HFFc6 (cell line): ENCODE data around the gene PTPRR. TPM values are rescaled to one million over a fixed set of nuclear protein-coding genes. Genes with fewer than 3 reads are reported as not detected.

Experiments used
- DNase-seq: peaks from one replicate; pipeline ENCODE4 v3.0.0-alpha.2; 2018
- H3K27ac Mint-ChIP-seq: 2 replicates; pipeline ENCODE4 v1.8.0; 2020; ENCODE audit warnings: mild to moderate bottlenecking, mixed read lengths
- H3K27me3 Mint-ChIP-seq: 2 replicates; pipeline ENCODE4 v1.8.0; 2021; ENCODE audit warnings: mild to moderate bottlenecking, moderate library complexity, mixed read lengths; ENCODE audit not compliant: insufficient read depth
- H3K36me3 Mint-ChIP-seq: 2 replicates; pipeline ENCODE4 v1.8.0; 2021; ENCODE audit warnings: low read depth, mixed read lengths
- H3K4me1 Mint-ChIP-seq: 2 replicates; pipeline ENCODE4 v1.8.0; 2020; ENCODE audit warnings: low read depth, mixed read lengths
- H3K4me3 Mint-ChIP-seq: 2 replicates; pipeline ENCODE4 v1.8.0; 2020; ENCODE audit warnings: mild to moderate bottlenecking, moderate library complexity, mixed read lengths
- H3K9me3 Mint-ChIP-seq: 2 replicates; pipeline ENCODE4 v1.8.0; 2020; ENCODE audit warnings: mild to moderate bottlenecking, mixed read lengths
- total RNA-seq, 6 experiments: library from RNA; stranded (reverse); fragmentation: NEBNext Ultra II Directional; extraction: Animal tissue kit (Norgen Biotek cat#: 25700); gene quantifications; 2 replicates in 1 of 6; 3 replicates in 5 of 6; pipeline ENCODE4 v1.2.3, GENCODE V29; 2021
- TF ChIP-seq, protein P1 (sequence below): fragments of 200-600 bp; sonication (generic); IDR thresholded peaks from 2 replicates; pipeline ENCODE4 v1.5.0; 2021; ENCODE audit warnings: antibody characterized with exemption, mild to moderate bottlenecking

Gene PTPRR
- total RNA-seq, 6 experiments from 2014 or later: 0.40 to 1.1 (median 0.48) TPM

DNA sequence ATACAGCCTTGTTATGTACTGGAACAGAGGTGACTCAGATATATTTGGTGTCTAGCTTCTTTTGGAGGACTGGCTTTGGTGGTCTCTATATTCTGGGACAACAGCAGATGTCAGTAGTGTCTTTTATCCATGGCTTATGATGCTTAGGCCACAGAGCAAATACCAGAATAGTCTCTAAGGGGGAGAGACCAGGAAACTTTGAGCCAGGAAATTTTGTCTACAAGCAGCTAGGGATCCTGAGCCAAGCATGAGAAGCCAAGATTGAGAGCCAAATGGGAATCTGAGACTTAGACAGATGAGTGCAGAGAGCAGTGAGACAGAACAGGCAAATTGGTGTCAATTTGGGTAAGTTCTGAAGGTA, 28.4 kb upstream of the PTPRR start:
- Mint-ChIP-seq H3K4me1 (no peaks in the 10 kb centered on the region), H3K9me3 (peaks cover 12% of the 10 kb centered on the region), H3K4me3 (no peak overlapping the region)

DNA sequence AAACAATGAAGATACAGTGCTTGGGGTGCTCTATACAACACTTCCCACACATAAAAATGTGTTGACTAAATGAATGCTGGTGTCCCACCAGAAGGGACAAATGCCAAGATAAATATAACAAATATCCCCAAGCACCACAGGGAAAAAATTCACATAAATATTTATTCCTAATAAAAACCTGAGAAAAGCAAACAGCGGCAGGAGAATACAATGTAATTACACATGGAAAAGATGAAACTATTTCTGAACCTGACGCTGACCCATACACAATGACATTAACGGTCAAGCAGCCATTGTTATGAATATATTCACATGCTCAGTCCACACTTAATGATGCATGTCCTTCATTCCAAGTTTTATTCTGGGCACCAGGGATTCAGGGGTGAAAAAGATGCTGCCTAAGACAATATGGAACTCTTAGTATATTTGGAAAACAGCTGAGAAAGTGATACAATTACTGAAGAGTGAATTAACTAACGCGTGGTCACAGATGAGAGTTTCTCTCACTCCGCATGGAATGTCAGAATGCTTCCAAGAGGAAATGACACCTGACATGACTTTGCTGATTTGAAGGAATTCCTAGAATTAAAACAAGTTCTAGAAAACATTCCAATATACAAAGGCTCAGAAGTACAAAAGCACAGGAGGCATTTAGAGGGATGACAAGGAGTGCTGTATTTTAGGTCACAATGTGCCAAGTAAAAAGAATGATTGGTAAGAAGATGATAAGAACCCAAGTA, 27.9 kb upstream of the PTPRR start:
- no peaks in the 10 kb centered on the region for H3K27me3 Mint-ChIP-seq
- H3K4me3 Mint-ChIP-seq: no peak overlapping the region
- no peak overlapping the region for H3K27ac Mint-ChIP-seq
- H3K36me3 Mint-ChIP-seq: 0 out of 2 replicates have a peak, but pooled peaks cover 4% of the 10 kb centered on the region
- H3K9me3 Mint-ChIP-seq: peaks cover 17% of the 10 kb centered on the region
- TF ChIP-seq, protein P1, sequence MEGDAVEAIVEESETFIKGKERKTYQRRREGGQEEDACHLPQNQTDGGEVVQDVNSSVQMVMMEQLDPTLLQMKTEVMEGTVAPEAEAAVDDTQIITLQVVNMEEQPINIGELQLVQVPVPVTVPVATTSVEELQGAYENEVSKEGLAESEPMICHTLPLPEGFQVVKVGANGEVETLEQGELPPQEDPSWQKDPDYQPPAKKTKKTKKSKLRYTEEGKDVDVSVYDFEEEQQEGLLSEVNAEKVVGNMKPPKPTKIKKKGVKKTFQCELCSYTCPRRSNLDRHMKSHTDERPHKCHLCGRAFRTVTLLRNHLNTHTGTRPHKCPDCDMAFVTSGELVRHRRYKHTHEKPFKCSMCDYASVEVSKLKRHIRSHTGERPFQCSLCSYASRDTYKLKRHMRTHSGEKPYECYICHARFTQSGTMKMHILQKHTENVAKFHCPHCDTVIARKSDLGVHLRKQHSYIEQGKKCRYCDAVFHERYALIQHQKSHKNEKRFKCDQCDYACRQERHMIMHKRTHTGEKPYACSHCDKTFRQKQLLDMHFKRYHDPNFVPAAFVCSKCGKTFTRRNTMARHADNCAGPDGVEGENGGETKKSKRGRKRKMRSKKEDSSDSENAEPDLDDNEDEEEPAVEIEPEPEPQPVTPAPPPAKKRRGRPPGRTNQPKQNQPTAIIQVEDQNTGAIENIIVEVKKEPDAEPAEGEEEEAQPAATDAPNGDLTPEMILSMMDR: no peak
- no peak for DNase-seq
- no peaks in the 10 kb centered on the region for H3K4me1 Mint-ChIP-seq

More for the DNA sequence above, 28.4 kb upstream of the PTPRR start:
- no peak for DNase-seq
- TF ChIP-seq, protein P1: no peak
- no peak overlapping the region for H3K27ac Mint-ChIP-seq
- no peaks in the 10 kb centered on the region for H3K27me3 Mint-ChIP-seq
- H3K36me3 Mint-ChIP-seq: 0 out of 2 replicates have a peak, but pooled peaks cover 4% of the 10 kb centered on the region

DNA sequence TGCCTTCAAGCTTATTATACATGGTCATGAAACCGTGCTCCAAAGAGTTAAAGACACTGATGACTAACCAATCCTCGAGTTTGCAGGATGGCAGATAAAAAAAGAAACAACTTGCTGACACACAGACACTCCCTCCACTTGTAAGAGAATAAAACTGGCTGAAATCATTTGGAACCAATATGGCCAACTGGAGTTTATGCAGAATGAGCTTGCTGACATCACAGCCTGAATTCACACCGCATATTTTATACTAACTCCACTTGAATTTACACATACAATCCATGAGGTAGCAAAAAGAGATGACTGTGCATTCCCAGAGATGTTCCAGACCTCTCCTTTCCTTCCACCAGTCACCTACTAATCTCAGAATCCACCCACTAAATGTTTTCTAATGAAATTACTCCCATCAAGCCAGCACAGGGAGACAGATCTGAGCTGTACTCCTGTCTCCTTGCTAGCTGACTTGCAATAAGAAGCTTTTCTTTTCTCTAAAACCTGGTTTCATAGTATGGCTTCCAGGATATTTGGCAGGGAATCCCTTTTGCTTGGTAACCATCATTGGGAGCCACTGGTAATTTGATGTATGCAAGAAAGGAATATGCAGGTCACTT, 15.8 kb upstream of the PTPRR start:
- TF ChIP-seq, protein P1: no peak
- H3K27ac Mint-ChIP-seq: no peak overlapping the region
- H3K36me3 Mint-ChIP-seq: no peaks in the 10 kb centered on the region
- H3K4me3 Mint-ChIP-seq: no peak overlapping the region
- DNase-seq: no peak
- no peaks in the 10 kb centered on the region for H3K4me1 Mint-ChIP-seq
- H3K27me3 Mint-ChIP-seq: no peaks in the 10 kb centered on the region
- peaks cover 31% of the 10 kb centered on the region for H3K9me3 Mint-ChIP-seq

DNA sequence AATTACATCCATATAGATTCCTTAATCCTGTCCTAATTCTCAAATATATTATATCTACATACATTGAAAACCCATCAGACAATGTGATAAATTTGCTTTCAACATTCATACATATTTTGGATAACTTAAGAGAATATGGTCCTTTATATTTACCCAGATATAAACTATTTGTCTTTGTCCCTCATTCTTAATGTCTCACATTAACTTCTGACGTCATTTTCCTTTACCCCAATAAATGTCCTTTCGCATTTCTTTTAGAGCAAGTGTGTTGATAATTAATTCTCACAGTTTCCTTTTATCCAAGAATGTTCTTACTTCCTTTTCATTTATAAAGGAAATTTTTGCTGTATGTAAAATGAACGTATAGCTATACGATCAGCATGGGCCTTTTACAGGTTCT, 12.6 kb upstream of the PTPRR start:
- DNase-seq: no peak
- TF ChIP-seq, protein P1: no peak
- Mint-ChIP-seq H3K36me3 (no peaks in the 10 kb centered on the region), H3K27me3 (no peaks in the 10 kb centered on the region), H3K4me1 (no peaks in the 10 kb centered on the region), H3K4me3 (no peak overlapping the region), H3K9me3 (peaks cover 31% of the 10 kb centered on the region), H3K27ac (no peak overlapping the region)

DNA sequence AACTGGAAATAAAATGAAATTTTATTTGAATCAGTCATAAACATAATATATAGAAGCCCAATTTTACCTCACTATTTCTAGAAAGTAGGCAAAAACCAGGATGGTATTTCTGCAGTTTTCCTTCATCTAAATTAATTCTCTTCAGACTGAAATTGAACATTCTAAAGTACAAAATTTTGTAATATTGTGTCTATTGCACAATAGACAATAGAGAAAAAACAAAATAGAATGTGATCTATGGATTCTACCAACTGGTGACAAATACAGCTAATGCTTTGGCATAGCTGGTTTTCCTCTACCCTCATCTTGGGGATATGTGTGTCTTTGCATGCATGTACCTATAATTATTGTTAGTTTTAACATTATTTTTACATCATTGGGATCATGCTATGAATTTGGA, 8.5 kb upstream of the PTPRR start:
- TF ChIP-seq, protein P1: no peak
- Mint-ChIP-seq H3K36me3 (no peaks in the 10 kb centered on the region), H3K4me1 (no peaks in the 10 kb centered on the region), H3K27ac (no peak overlapping the region), H3K27me3 (no peaks in the 10 kb centered on the region), H3K4me3 (no peak overlapping the region), H3K9me3 (peaks cover 4% of the 10 kb centered on the region)
- no peak for DNase-seq
